K562 (cell line): ENCODE data around the gene GLB1L3. TPM values are rescaled to one million over a fixed set of nuclear protein-coding genes. Genes with fewer than 3 reads are reported as not detected.

Experiments
- ATAC-seq: fragments of 200-7000 bp; cut with Tn5 transposase; 3 replicates; pipeline ENCODE4 v1.9.1; 2020; ENCODE audit warnings: moderate library complexity
- BruUV-seq: library from RNA; stranded (reverse); fragments of 400-500 nt; replicated peaks from 2 replicates; lab custom pipeline; 2021; lab: Mats Ljungman, UMichigan
- CTCF ChIA-PET: fragments of 300-600 bp; formaldehyde crosslinking; extraction: SDS; loops from one replicate; lab custom pipeline; 2021; ENCODE audit warnings: low intra/inter-chr PET ratio; lab: Yijun Ruan, JAX
- POLR2A ChIA-PET: fragments of 300-600, 350-650 bp; sonication (Branson Sonifier 250); formaldehyde crosslinking; extraction: SDS; loops from one replicate; lab custom pipeline; 2021; ENCODE audit warnings: antibody characterized with exemption, inconsistent platforms; lab: Yijun Ruan, JAX
- DNase-seq, 4 experiments: peaks; one replicate each; pipeline versions ENCODE4 v3.0.0 to v3.0.0-alpha.2; 2011 to 2018; ENCODE audit warnings: low spot score in 3 of 4, mixed read lengths in 3 of 4; ENCODE audit errors: extremely low read depth in 1 of 4
- FAIRE-seq: peaks from 2 replicates; lab custom pipeline; 2011; peaks lifted over from hg19 to GRCh38; lab: Jason Lieb, UNC
- H2AFZ ChIP-seq: 2 replicates; pipeline ENCODE4 v1.6.0; 2011; ENCODE audit warnings: low read depth, low read length, control low read depth, inconsistent platforms
- H3K27ac ChIP-seq: fragments of 200-600 bp; 3 replicates; pipeline ENCODE4 v1.8.0; 2011; ENCODE audit warnings: low read depth, mild to moderate bottlenecking, control low read depth, inconsistent platforms, low read length, moderate library complexity, mixed read lengths; ENCODE audit errors: extremely low read depth
- H3K27me3 ChIP-seq, 2 experiments: fragments of 300-600 bp in 1 of 2; 2 replicates in 1 of 2; 3 replicates in 1 of 2; pipeline versions ENCODE4 v1.6.0 to v1.8.0; 2011; ENCODE audit warnings: inconsistent platforms in 2 of 2, low read length in 2 of 2, mild to moderate bottlenecking in 1 of 2, mixed read lengths in 1 of 2, moderate library complexity in 1 of 2; ENCODE audit not compliant: control insufficient read depth in 2 of 2, insufficient read depth in 2 of 2
- H3K36me3 ChIP-seq: fragments of 300-600 bp; 3 replicates; pipeline ENCODE4 v1.8.0; 2011; ENCODE audit warnings: mild to moderate bottlenecking, low read length, inconsistent platforms; ENCODE audit not compliant: control insufficient read depth, insufficient read depth
- H3K4me1 ChIP-seq, 2 experiments: fragments of 200-600 bp in 1 of 2; replicated peaks in 1 of 2; 2 replicates in 1 of 2; 3 replicates in 1 of 2; pipeline versions ENCODE4 v1.5.1 to v1.8.0; 2011; ENCODE audit warnings: inconsistent platforms in 2 of 2, low read length in 2 of 2, mild to moderate bottlenecking in 1 of 2, mixed read lengths in 1 of 2, moderate library complexity in 1 of 2; ENCODE audit not compliant: control insufficient read depth in 2 of 2, insufficient read depth in 2 of 2
- H3K4me2 ChIP-seq: 2 replicates; pipeline ENCODE4 v1.6.1; 2011; ENCODE audit warnings: low read length, control low read depth, inconsistent platforms, mixed read lengths; ENCODE audit not compliant: insufficient read depth
- H3K4me3 ChIP-seq: fragments of 200-600 bp; sonication (generic), shearing (Covaris generic); 2 replicates; pipeline ENCODE4 v1.5.1; 2016; ENCODE audit warnings: control low read depth, inconsistent platforms
- H3K79me2 ChIP-seq: fragments of 200-600 bp; 3 replicates; pipeline ENCODE4 v1.8.0; 2011; ENCODE audit warnings: low read length, inconsistent platforms; ENCODE audit not compliant: control insufficient read depth, insufficient read depth
- H3K9ac ChIP-seq, 2 experiments: 2 replicates each; pipeline versions ENCODE4 v1.6.0 to v1.6.1; 2011; ENCODE audit warnings: low read depth in 2 of 2, low read length in 2 of 2, control low read depth in 1 of 2, inconsistent platforms in 1 of 2, mild to moderate bottlenecking in 1 of 2, mixed read lengths in 1 of 2; ENCODE audit not compliant: insufficient read depth in 1 of 2
- H3K9me1 ChIP-seq: one replicate; pipeline ENCODE4 v1.6.0; 2011; ENCODE audit warnings: inconsistent platforms, mild to moderate bottlenecking, low read length, moderate library complexity; ENCODE audit not compliant: control insufficient read depth, insufficient read depth
- H3K9me3 ChIP-seq: replicated peaks from 2 replicates; pipeline ENCODE4 v1.5.1; 2011; ENCODE audit warnings: low read depth, low read length, inconsistent platforms; ENCODE audit not compliant: control insufficient read depth, insufficient read depth
- H4K20me1 ChIP-seq: replicated peaks from 2 replicates; pipeline ENCODE4 v1.6.1; 2011; ENCODE audit warnings: low read length, inconsistent platforms, mixed read lengths; ENCODE audit not compliant: control insufficient read depth, insufficient read depth
- HOXB6 ChIP-seq: fragments of 250-450 bp; sonication (Bioruptor Pico); IDR thresholded peaks from 2 replicates; pipeline ENCODE4 v1.5.1; 2022; ENCODE audit warnings: mild to moderate bottlenecking, borderline replicate concordance
- L3MBTL2 ChIP-seq: fragments of 450-650 bp; IDR thresholded peaks from 2 replicates; pipeline ENCODE4 v1.6.1; 2016; ENCODE audit warnings: mild to moderate bottlenecking, moderate library complexity
- NFE2 ChIP-seq: IDR thresholded peaks from 2 replicates; pipeline ENCODE4 v1.6.1; 2014; ENCODE audit warnings: antibody characterized with exemption, low read depth
- ZNF583 ChIP-seq: fragments of 250-450 bp; sonication (Bioruptor Pico); IDR thresholded peaks from 2 replicates; pipeline ENCODE4 v1.4.0; 2020
- WGBS: fragments of 100-300 bp; shearing (Covaris generic); methylation state at CpG from one replicate; pipeline ENCODE4 v1.1.6; 2016; ENCODE audit warnings: low coverage, mixed read lengths; ENCODE audit not compliant: insufficient coverage; ENCODE audit errors: missing lambda C conversion rate; 5-methylcytosine and 5-hydroxymethylcytosine counted together
- in situ Hi-C: fragments of 300-500 bp; cut with MboI; formaldehyde crosslinking; loops from 4 replicates; pipeline ENCODE4 v1.15.0; 2018; ENCODE audit warnings: inconsistent platforms, mixed read lengths
- intact Hi-C: fragments of 100-400 bp; cut with micrococcal nuclease; formaldehyde crosslinking; loops from 2 replicates; pipeline ENCODE4 v1.14.2; 2022
- polyA plus RNA-seq, 8 experiments: library from polyadenylated mRNA; depleted of rRNA in 4 of 8; stranded (reverse) in 5 of 8; unstranded in 3 of 8; fragments of >200 nt; fragmentation: Nextera tagmentation in 2 of 8; fragmentation: Illumina TruSeq in 1 of 8; extraction: Ambion mirVana in 2 of 8; extraction: Trizol in 1 of 8; gene quantifications; 2 replicates each; pipeline versions ENCODE4 v1.2.1 to v1.2.3, GENCODE V29; 2011 to 2014; ENCODE audit warnings: inconsistent platforms in 1 of 8, missing spikeins in 1 of 8
- total RNA-seq, 7 experiments: library from RNA; depleted of rRNA in 6 of 7; stranded (reverse); fragments of >200 nt in 6 of 7; fragmentation: Illumina TruSeq in 2 of 7; extraction: Trizol in 2 of 7; gene quantifications; 2 replicates each; pipeline versions ENCODE4 v1.2.1 to v1.2.3, GENCODE V29; 2011 to 2021; ENCODE audit warnings: low replicate concordance in 1 of 7
- TF ChIP-seq, protein P1 (sequence below): fragments of 450-650 bp; IDR thresholded peaks from 2 replicates; pipeline ENCODE4 v1.6.1; 2014; ENCODE audit warnings: low read depth, mild to moderate bottlenecking, moderate library complexity, borderline replicate concordance
- TF ChIP-seq, protein P2 (sequence below), 2 experiments: IDR thresholded peaks; 2 replicates each; pipeline ENCODE4 v1.6.1; 2011; ENCODE audit warnings: borderline replicate concordance in 1 of 2, control low read depth in 1 of 2, low read depth in 1 of 2, low read length in 1 of 2, mild to moderate bottlenecking in 1 of 2, mixed read lengths in 1 of 2, moderate library complexity in 1 of 2; ENCODE audit not compliant: insufficient read depth in 1 of 2, insufficient read length in 1 of 2, poor library complexity in 1 of 2, severe bottlenecking in 1 of 2; ENCODE audit errors: extremely low read depth in 1 of 2
- TF ChIP-seq, protein P3 (sequence below): sonication (generic); formaldehyde crosslinking; IDR thresholded peaks from 2 replicates; pipeline ENCODE4 v1.8.0; 2022; ENCODE audit warnings: missing genetic modification reagents, mild to moderate bottlenecking, moderate library complexity, borderline replicate concordance

Gene GLB1L3
- total and polyA plus RNA-seq, 9 of the 15 experiments (the other 6 are each of a cell fraction or from before 2014, with no cell fraction given) = 0.18 to 3.3 (median 0.49) TPM

DNA sequence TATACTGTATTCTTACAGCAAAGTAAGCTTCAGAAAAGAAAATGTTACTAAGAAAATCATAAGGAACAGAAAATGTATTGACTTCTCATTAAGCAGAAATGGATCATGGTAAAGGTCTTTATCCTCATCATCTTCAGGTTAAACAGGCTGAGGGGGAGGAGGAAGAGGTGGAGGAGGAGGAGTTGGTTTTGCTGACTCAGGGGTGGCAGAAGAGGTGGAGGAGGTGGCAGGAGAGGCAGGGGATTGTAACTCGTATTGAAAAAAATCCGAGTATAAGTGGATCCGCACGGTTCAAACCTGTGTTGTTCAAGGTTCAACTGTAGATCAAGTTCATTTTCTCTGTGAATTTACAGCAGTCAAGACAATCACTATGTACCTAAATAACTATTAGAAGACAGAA, 13.0 kb downstream of the GLB1L3 start (continued):
- peak; percentile 58 for TF ChIP-seq NFE2
- TF ChIP-seq ZNF583 (CRISPR knock-in tag) = no peak
- TF ChIP-seq, protein P1, sequence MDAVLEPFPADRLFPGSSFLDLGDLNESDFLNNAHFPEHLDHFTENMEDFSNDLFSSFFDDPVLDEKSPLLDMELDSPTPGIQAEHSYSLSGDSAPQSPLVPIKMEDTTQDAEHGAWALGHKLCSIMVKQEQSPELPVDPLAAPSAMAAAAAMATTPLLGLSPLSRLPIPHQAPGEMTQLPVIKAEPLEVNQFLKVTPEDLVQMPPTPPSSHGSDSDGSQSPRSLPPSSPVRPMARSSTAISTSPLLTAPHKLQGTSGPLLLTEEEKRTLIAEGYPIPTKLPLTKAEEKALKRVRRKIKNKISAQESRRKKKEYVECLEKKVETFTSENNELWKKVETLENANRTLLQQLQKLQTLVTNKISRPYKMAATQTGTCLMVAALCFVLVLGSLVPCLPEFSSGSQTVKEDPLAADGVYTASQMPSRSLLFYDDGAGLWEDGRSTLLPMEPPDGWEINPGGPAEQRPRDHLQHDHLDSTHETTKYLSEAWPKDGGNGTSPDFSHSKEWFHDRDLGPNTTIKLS = no peak

DNA sequence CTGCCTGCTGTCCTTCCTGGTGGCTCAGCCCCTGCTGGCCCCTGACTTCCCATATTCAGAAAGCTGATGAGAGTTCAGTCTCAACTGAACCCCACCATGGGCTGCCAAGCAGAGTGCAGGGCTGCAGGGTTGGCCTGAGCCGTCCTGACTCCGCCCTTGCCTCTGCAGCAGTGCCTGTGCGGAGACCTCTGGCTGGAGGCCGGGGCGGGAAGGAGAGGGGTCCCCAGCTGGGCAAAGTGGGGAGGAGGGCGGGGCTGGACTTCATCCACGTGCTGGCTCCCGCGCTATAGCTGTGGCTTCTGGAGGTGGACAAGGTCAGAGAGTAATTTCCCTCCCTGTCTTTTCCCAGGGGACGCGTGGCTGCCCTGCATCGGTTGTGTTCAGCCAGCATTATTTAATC, 13.6 kb downstream of the GLB1L3 start:
- Histone ChIP-seq H3K27ac (peak overlapping the region; percentile 22; the same call in 2 of the 3 replicates), H3K79me2 (no peaks in the 10 kb centered on the region), H3K9ac (peak overlapping the region in 1 of 2 experiments; percentile 41; a peak in 2 of 4 replicates)
- FAIRE-seq = no peak
- BruUV-seq = no TSS peak
- in situ Hi-C loops = no loop called here
- 0 out of 2 replicates have a peak, but pooled peaks have one; percentile 37 for TF ChIP-seq L3MBTL2
- TF ChIP-seq, protein P2, sequence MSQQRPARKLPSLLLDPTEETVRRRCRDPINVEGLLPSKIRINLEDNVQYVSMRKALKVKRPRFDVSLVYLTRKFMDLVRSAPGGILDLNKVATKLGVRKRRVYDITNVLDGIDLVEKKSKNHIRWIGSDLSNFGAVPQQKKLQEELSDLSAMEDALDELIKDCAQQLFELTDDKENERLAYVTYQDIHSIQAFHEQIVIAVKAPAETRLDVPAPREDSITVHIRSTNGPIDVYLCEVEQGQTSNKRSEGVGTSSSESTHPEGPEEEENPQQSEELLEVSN (IDR thresholded peaks at IDR 0.05; ENCODE audit: borderline replicate concordance in 1 of 2, extremely low read depth in 1 of 2, insufficient read depth in 1 of 2, insufficient read length in 1 of 2, low read depth in 1 of 2, low read length in 1 of 2, poor library complexity in 1 of 2, severe bottlenecking in 1 of 2) = peak; percentile 25 to 72
- TF ChIP-seq HOXB6 = no peak
- TF ChIP-seq, protein P3, sequence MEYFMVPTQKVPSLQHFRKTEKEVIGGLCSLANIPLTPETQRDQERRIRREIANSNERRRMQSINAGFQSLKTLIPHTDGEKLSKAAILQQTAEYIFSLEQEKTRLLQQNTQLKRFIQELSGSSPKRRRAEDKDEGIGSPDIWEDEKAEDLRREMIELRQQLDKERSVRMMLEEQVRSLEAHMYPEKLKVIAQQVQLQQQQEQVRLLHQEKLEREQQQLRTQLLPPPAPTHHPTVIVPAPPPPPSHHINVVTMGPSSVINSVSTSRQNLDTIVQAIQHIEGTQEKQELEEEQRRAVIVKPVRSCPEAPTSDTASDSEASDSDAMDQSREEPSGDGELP (CRISPR knock-in tag) = peak; percentile 23; the same call in 1 of the 2 replicates
- TF ChIP-seq, all 486 proteins: peak for 3
- Histone ChIP-seq H3K27me3 (peaks cover 16 to 36% of the 10 kb centered on the region in 2 experiments), H3K9me3 (no peaks in the 10 kb centered on the region), H3K36me3 (no peaks in the 10 kb centered on the region), H4K20me1 (no peaks in the 10 kb centered on the region; the same call in 1 of the 2 replicates), H3K4me3 (no peak overlapping the region), H3K4me1 (peaks cover 5 to 11% of the 10 kb centered on the region in 2 experiments; a peak in 3 of 5 replicates), H3K9me1 (no peaks in the 10 kb centered on the region), H2AFZ (peak overlapping the region; percentile 64), H3K4me2 (peak overlapping the region; percentile 37; the same call in 1 of the 2 replicates)
- peak; percentile 75 for ATAC-seq
- 30% methylated on average over 12 of the region's 12 CpGs for WGBS
- intact Hi-C loops = no loop called here
- CTCF ChIA-PET = no interaction called here
- POLR2A ChIA-PET = interaction anchor here (0.7 kb wide), 1 partner anchor 445 kb away, joined by 4 read pairs; no protein-coding TSS in a partner anchor
- DNase-seq = peak; percentile 21 to 37 (median 31)
